Neural progenitor cell (in vitro differentiated cells): ENCODE measurements around the gene PLD5. TPM values are rescaled to one million over a fixed set of nuclear protein-coding genes. Genes with fewer than 3 reads are reported as not detected.

Source experiments
- DNase-seq: peaks from one replicate; pipeline ENCODE4 v3.0.0-alpha.2; 2016; ENCODE audit warnings: low spot score
- H2AFZ ChIP-seq: fragments of 200-600 bp; sonication (generic); replicated peaks from 2 replicates; pipeline ENCODE4 v1.6.1; 2016; ENCODE audit warnings: antibody characterized with exemption
- H3F3A ChIP-seq: fragments of 200-600 bp; sonication (generic); 2 replicates; pipeline ENCODE4 v1.6.1; 2016; ENCODE audit warnings: antibody characterized with exemption, low read depth
- H3K27ac ChIP-seq: fragments of 200-600 bp; sonication (generic); 2 replicates; pipeline ENCODE4 v1.5.1; 2016; ENCODE audit warnings: mild to moderate bottlenecking
- H3K27me3 ChIP-seq: fragments of 200-600 bp; sonication (generic); 2 replicates; pipeline ENCODE4 v1.6.1; 2016; ENCODE audit warnings: mild to moderate bottlenecking, moderate library complexity
- H3K36me3 ChIP-seq: fragments of 200-600 bp; sonication (generic); 2 replicates; pipeline ENCODE4 v1.5.1; 2016
- H3K4me1 ChIP-seq: fragments of 200-600 bp; sonication (generic); 2 replicates; pipeline ENCODE4 v1.6.1; 2016; ENCODE audit warnings: mixed run types
- H3K4me2 ChIP-seq: fragments of 200-600 bp; sonication (generic); 2 replicates; pipeline ENCODE4 v1.6.1; 2016
- H3K4me3 ChIP-seq: fragments of 200-600 bp; sonication (generic); 2 replicates; pipeline ENCODE4 v1.5.1; 2016
- H3K79me2 ChIP-seq: fragments of 200-600 bp; sonication (generic); 2 replicates; pipeline ENCODE4 v1.6.1; 2016; ENCODE audit warnings: low read depth
- H3K9ac ChIP-seq: fragments of 200-600 bp; sonication (generic); 2 replicates; pipeline ENCODE4 v1.6.1; 2016
- H3K9me3 ChIP-seq: fragments of 200-600 bp; sonication (generic); 2 replicates; pipeline ENCODE4 v1.5.1; 2016; ENCODE audit warnings: low read depth
- H4K20me1 ChIP-seq: fragments of 200-600 bp; sonication (generic); 2 replicates; pipeline ENCODE4 v1.6.1; 2016; ENCODE audit warnings: low read depth
- H3K27ac Mint-ChIP-seq: 3 replicates; pipeline ENCODE4 v1.8.0; 2021; ENCODE audit warnings: mixed read lengths
- H3K27me3 Mint-ChIP-seq: 2 replicates; pipeline ENCODE4 v1.8.0; 2022; ENCODE audit warnings: low read depth, mild to moderate bottlenecking, inconsistent platforms, moderate library complexity, mixed read lengths; ENCODE audit not compliant: insufficient read depth
- H3K36me3 Mint-ChIP-seq: 3 replicates; pipeline ENCODE4 v1.8.0; 2021; ENCODE audit warnings: mixed read lengths
- H3K4me1 Mint-ChIP-seq: 3 replicates; pipeline ENCODE4 v1.8.0; 2021; ENCODE audit warnings: mixed read lengths
- H3K4me3 Mint-ChIP-seq: 3 replicates; pipeline ENCODE4 v1.8.0; 2021; ENCODE audit warnings: mild to moderate bottlenecking, moderate library complexity, mixed read lengths
- H3K9me3 Mint-ChIP-seq: 3 replicates; pipeline ENCODE4 v1.8.0; 2020; ENCODE audit warnings: mixed read lengths
- CTCF ChIP-seq: fragments of 200-600 bp; sonication (generic); IDR thresholded peaks from 2 replicates; pipeline ENCODE4 v1.5.1; 2017; ENCODE audit warnings: antibody characterized with exemption, mild to moderate bottlenecking
- EZH2 ChIP-seq: fragments of 200-600 bp; sonication (generic); IDR thresholded peaks from 2 replicates; pipeline ENCODE4 v1.6.1; 2017; ENCODE audit warnings: antibody characterized with exemption, mild to moderate bottlenecking, moderate library complexity
- EZH2phosphoT487 ChIP-seq: fragments of 200-600 bp; sonication (generic); IDR thresholded peaks from 2 replicates; pipeline ENCODE4 v1.6.1; 2017; ENCODE audit warnings: antibody characterized with exemption
- total RNA-seq: library from RNA; depleted of rRNA; stranded (reverse); fragments of >200 nt; gene quantifications from 2 replicates; pipeline ENCODE4 v1.2.3, GENCODE V29; 2015; ENCODE audit warnings: low replicate concordance

The PLD5 gene
- total RNA-seq, 1 donor from 2014 or later = 1.8 TPM

GRCh38 chr1:242542271-242542670 lies 17.8 kb upstream of the PLD5 start:
- Mint-ChIP-seq H3K36me3 (no peaks in the 10 kb centered on the region), H3K4me1 (no peaks in the 10 kb centered on the region), H3K27me3 (peaks cover 2% of the 10 kb centered on the region), H3K4me3 (no peak overlapping the region), H3K9me3 (no peaks in the 10 kb centered on the region), H3K27ac (no peak overlapping the region)
- H4K20me1 ChIP-seq = no peaks in the 10 kb centered on the region
- no peak overlapping the region for H3K4me3 ChIP-seq
- H3K4me2 ChIP-seq = no peak overlapping the region
- no peak overlapping the region for H3K27ac ChIP-seq
- TF ChIP-seq CTCF (no peak), EZH2 (no peak), EZH2phosphoT487 (no peak)
- H2AFZ ChIP-seq = no peak overlapping the region
- H3K4me1 ChIP-seq = peaks cover 3% of the 10 kb centered on the region
- DNase-seq = no peak
- no peaks in the 10 kb centered on the region for H3K36me3 ChIP-seq
- H3K79me2 ChIP-seq = no peaks in the 10 kb centered on the region
- no peaks in the 10 kb centered on the region for H3F3A ChIP-seq
- H3K9ac ChIP-seq = no peak overlapping the region
- H3K27me3 ChIP-seq = no peaks in the 10 kb centered on the region
- H3K9me3 ChIP-seq = no peaks in the 10 kb centered on the region

- H3K9ac ChIP-seq = no peak overlapping the region
- H3K36me3 Mint-ChIP-seq = no peaks in the 10 kb centered on the region
- H3K27me3 Mint-ChIP-seq = peaks cover 2% of the 10 kb centered on the region
- no peak overlapping the region for H3K4me3 ChIP-seq
- no peaks in the 10 kb centered on the region for H3K4me1 Mint-ChIP-seq
- H3K27me3 ChIP-seq = no peaks in the 10 kb centered on the region
- TF ChIP-seq CTCF (no peak), EZH2phosphoT487 (no peak), EZH2 (no peak)
- no peak overlapping the region for H3K4me3 Mint-ChIP-seq
- no peaks in the 10 kb centered on the region for H3K9me3 Mint-ChIP-seq
- H3K27ac ChIP-seq = no peak overlapping the region
- H4K20me1 ChIP-seq = no peaks in the 10 kb centered on the region
- peaks cover 3% of the 10 kb centered on the region for H3K4me1 ChIP-seq
- DNase-seq = no peak
- H2AFZ ChIP-seq = no peak overlapping the region
- H3K79me2 ChIP-seq = no peaks in the 10 kb centered on the region
- no peaks in the 10 kb centered on the region for H3F3A ChIP-seq
- H3K9me3 ChIP-seq = no peaks in the 10 kb centered on the region
- no peaks in the 10 kb centered on the region for H3K36me3 ChIP-seq
- H3K4me2 ChIP-seq = no peak overlapping the region
- H3K27ac Mint-ChIP-seq = no peak overlapping the region
These were observed 11.5 kb upstream of the PLD5 start for GRCh38 chr1:242535986-242536385.

- no peak overlapping the region for H3K4me2 ChIP-seq
- TF ChIP-seq EZH2 (no peak), EZH2phosphoT487 (no peak), CTCF (no peak)
- Mint-ChIP-seq H3K27ac (no peak overlapping the region), H3K9me3 (no peaks in the 10 kb centered on the region), H3K4me3 (no peak overlapping the region), H3K36me3 (no peaks in the 10 kb centered on the region), H3K4me1 (no peaks in the 10 kb centered on the region), H3K27me3 (peaks cover 2% of the 10 kb centered on the region)
- peaks cover 3% of the 10 kb centered on the region for H3K4me1 ChIP-seq
- H3K9ac ChIP-seq = no peak overlapping the region
- H3F3A ChIP-seq = no peaks in the 10 kb centered on the region
- H3K4me3 ChIP-seq = no peak overlapping the region
- H3K9me3 ChIP-seq = no peaks in the 10 kb centered on the region
- H3K36me3 ChIP-seq = no peaks in the 10 kb centered on the region
- no peaks in the 10 kb centered on the region for H3K79me2 ChIP-seq
- no peak overlapping the region for H3K27ac ChIP-seq
- no peak for DNase-seq
- H2AFZ ChIP-seq = no peak overlapping the region
- no peaks in the 10 kb centered on the region for H3K27me3 ChIP-seq
- no peaks in the 10 kb centered on the region for H4K20me1 ChIP-seq
These were observed 10.3 kb upstream of the PLD5 start for GRCh38 chr1:242534753-242535152.

GRCh38 chr1:242530761-242531160 lies 6.3 kb upstream of the PLD5 start:
- Histone ChIP-seq H3K27ac (no peak overlapping the region), H2AFZ (no peak overlapping the region), H3K9ac (no peak overlapping the region), H3K4me2 (no peak overlapping the region), H3F3A (no peaks in the 10 kb centered on the region), H4K20me1 (no peaks in the 10 kb centered on the region), H3K79me2 (no peaks in the 10 kb centered on the region), H3K9me3 (no peaks in the 10 kb centered on the region), H3K4me3 (no peak overlapping the region), H3K4me1 (peaks cover 1% of the 10 kb centered on the region), H3K36me3 (no peaks in the 10 kb centered on the region), H3K27me3 (no peaks in the 10 kb centered on the region)
- H3K9me3 Mint-ChIP-seq = no peaks in the 10 kb centered on the region
- no peak for TF ChIP-seq CTCF
- no peak for TF ChIP-seq EZH2
- TF ChIP-seq EZH2phosphoT487 = no peak
- H3K36me3 Mint-ChIP-seq = no peaks in the 10 kb centered on the region
- no peak overlapping the region for H3K27ac Mint-ChIP-seq
- peaks cover 2% of the 10 kb centered on the region for H3K4me1 Mint-ChIP-seq
- no peak overlapping the region for H3K4me3 Mint-ChIP-seq
- no peak for DNase-seq
- peaks cover 2% of the 10 kb centered on the region for H3K27me3 Mint-ChIP-seq
